GM18873 (cell line): Measurements from ENCODE around the gene NOX1.
A peak's percentile ranks its signal among the peaks of the same experiment; 100 is the strongest.
"Not testable (repeated sequence)": the region's sequence is repeated elsewhere in the genome, so short reads cannot be mapped to it uniquely, and the experiment has no call there.

Experiments used
- ATAC-seq: cut with Tn5 transposase; IDR thresholded peaks from one replicate; pipeline ENCODE4 v1.9.1; 2021; ENCODE audit warnings: mild to moderate bottlenecking, moderate library complexity, moderate number of reproducible peaks; ENCODE audit not compliant: unreplicated experiment, low FRiP score

The NOX1 gene

DNA sequence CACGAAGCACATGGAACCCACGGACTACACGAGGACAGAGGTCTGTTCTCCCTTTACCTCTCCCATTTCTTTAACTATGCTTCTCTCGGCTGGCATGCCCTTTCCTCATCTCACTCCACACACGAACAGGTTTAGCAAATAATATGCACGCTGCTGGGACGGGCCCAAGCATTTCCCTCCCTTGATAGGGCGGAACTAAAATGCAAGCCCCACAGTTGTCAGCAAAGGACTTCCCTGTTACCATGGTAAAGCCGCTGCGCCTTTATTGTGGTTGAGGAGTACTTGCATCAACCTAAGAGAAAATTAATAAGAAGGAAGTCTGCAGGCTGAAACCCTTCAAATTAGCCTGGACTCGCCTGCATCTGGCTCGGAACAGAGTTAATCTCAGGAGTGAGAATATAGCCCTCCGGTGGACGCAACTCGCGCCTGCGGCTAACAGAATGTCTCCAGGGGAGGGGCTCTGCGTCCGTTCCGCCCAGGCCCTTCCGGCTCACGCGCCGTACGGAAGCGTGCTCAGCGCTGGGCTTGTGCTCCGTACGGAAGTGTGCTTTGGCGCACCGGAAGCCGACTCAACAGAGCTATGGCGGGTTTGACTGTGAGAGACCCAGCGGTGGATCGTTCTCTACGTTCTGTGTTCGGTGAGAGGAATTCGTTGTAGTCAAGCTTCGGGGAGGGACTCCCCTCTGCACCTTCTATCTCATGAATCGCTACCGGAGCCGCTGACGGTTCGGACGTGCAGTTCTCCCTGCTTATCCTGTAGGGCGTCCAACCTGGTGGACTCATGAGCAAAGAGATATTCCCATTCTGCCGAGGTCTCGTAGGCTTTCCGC is 54.1 kb downstream of the NOX1 start, which contains the start of gene CSTF2:
Gene CSTF2, plus strand, starts transcription at position 555 of the 830 bp plus-strand sequence. Its CDS starts 26 bp downstream, at position 581.
- ATAC-seq = peak; percentile 94

DNA sequence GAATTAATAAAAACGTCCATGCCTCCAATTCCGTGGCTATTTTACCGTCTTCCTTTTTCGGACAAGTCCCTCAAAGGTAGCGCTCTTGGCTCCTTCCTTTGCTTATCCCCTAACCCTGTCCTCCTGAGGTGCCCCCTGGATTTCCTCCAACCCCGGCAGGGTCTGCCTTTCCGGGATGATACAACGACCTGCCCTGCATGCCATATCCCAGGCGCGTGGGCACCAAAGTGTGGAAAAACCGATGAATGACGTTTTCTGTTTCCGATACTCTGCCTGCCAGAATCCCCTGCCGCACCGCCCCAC is 54.7 kb downstream of the NOX1 start:
- ATAC-seq = no peak

DNA sequence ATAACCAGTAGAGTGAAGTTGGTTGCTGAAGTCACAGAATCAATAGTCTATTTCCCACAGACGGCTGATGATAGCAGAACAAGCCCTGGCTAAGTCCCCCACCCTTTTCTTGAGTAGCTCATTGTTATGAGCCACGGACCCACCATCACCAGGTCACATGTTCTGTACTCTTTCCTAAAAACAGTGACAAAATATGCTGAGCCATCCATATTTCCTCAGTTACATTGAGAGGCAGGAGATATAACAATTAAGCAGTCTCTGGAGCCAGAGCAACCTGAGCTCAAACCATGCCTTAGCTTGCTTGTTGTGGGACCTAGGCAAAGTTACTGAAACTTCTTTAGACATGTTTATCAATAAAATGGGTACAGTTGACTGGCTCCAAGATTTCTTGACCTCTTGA is 56.8 kb downstream of the NOX1 start:
- no peak for ATAC-seq

DNA sequence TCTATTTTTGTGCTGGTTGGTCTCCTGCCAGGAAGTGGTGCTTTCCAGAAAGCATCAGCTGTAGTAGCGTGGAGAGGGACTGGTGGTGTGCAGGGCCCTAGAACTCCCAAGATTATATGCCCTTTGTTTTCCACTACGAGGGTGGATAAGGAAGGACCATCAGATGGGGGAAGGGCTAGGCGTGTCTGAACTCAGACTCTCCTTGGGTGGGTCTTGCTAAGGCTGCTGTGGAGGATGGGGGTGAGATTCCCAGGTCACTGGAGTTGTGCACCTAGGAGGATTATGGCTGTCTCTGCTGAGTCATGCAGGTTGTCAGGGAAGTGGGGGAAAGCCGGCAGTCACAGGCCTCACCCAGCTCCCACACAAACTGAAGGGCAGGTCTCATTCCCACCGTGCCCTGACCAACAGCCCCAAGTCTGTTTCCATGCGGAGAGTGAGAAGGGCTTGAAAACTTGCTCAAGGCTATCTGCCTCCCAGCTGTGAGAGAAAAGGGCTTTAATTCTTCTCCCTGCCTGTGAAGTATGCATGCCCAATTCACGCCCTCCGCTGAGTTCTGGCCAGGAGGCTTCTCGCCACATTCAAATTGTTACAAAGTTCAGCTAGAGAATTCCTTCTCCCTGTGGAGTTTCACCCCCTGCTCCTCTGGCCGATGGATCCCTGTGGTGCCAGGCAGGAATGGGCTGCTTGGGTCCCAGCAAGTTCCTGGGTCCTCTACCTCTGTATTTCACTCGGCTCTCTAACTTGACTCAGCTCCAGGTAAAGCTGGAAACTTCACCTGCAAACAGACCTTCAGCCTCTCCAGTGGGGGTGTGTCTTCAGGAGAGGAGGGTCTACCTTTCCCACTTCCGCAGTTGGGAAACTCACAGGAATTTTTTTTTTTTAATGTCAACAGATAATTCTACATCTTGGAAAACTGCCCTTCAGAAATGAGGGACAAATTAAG is 61.7 kb downstream of the NOX1 start:
- no peak for ATAC-seq

DNA sequence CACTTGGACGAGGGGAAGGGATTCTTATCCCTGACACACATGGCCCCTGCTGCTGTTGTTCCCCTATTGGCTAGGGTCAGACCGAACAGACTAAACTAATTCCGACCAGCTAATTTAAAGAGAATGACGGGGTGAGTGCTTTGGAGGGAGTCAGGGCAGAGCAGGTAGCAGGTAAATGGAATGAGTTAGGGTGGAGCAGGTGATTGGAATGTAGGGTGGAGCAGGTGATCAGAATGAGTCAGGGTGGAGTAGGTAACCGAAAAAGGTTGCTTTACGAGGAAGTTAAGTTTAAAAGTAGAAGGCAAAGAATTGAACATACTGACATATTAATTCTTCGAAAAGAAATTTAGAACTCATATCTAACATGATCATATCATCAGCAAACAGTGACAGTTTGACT is 65.9 kb downstream of the NOX1 start:
- not testable (repeated sequence) for ATAC-seq

DNA sequence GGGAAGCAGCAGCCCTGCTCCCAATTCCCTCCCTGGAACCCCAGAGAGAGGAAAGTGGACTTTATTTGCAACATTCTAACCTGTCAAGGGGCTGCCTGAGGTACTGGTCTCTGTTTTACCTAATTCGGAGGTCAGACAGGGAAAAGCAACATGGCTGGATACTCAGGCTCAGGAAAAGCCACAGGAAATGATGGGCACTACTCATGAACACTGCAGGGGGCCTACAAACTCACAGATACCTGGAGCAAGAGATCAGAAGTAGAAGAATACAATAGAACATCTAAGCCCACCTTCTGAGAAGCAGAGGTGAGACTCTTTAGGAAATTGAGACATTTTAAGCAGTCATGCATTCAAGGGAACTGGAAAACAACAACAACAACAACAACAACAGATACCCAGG is 69.4 kb downstream of the NOX1 start:
- ATAC-seq = no peak

DNA sequence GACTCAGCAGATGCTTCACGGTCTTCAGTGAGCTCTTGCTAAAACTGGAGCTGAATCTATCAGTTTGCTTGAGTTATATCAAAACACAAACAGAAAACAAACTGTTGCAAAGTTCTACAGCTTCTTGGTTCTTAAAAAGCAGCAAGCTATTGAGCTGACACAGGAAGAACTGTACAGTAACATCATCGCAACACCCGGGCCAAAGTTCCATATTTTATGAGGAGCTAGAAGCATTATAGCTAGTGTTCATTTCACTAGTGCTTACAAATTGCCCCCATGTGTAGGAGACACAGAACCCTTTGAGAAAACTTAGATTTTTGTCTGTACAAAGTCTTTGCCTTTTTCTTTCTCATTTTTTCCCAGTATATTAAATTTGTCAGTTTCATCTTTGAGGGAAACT is 71.3 kb downstream of the NOX1 start:
- no peak for ATAC-seq

DNA sequence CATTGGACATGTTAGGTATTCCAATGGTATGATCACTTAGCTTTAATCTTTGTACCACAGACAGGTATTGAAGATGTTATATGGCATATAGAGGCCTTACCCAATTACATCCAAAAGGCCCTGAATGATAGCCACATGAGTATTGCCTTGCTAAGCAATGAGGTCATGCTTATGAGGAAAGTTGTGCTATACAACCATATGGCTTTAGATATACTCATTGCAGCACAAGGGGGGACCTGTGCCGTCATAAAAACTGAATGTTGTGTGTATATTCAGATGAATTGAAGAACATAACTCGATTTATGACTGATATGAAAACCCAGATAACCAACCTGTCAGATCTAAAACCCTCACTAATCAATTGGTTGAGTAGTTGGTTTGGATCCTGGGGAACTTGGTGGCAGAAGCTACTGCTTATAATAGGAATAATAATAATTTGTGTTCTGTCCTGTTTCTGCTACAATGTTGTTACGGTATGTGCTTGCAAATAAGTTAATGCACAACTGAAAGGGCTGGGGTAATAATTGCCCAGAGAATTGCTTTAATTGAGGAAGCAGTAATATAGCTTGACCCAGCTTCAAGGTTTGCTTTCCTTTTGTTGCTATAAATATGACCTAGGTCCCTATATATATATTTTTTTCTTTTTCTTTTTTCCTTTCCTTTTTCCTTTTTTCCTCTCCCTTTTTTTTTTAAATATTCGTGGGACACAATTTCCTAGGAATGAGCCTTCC is 75.5 kb downstream of the NOX1 start:
- no peak for ATAC-seq

DNA sequence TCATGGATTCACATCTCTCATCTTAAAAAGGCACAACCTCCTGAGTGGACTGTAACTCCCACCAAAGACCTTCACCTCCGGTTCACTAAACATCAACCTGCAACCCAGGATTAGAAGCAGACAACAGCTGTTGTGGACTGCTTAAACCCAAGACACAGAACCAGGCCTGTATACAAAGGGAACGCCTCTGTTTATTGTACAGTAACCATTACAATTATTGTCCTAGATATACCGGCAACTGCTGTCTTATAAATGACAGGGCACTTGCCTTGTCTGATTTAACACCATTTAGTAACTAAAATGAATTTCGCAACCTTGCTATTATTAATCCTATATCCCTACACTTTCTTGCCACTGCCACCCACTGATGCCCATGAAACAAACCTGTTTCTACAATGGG is 76.8 kb downstream of the NOX1 start:
- no peak for ATAC-seq

DNA sequence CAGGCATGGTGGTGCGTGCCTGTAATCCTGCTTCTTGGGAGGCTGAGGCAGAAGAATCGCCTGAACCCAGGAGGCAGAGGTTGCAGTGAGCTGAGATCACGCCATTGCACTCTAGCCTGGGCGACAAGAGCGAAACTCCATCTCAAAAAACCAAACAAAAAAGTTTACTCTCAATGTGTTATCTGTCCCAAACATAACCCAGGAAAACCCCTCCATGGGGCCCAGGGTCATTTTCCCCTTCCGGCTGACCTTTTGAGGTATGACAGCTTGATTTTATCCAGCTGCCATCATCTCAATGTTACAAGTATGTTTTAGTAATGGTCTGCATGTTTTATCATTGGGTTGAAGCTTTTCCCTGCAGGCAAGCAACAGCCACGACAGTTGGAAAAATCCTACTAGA is 77.8 kb downstream of the NOX1 start:
- ATAC-seq = not testable (repeated sequence)
